LNCAP (cell line): ENCODE results near the gene LRFN5.

Source experiments
- CTCF ChIP-seq: fragments of 450-650 bp; IDR thresholded peaks from 2 replicates; pipeline ENCODE4 v1.5.1; 2017; ENCODE audit warnings: mild to moderate bottlenecking

The LRFN5 gene

DNA sequence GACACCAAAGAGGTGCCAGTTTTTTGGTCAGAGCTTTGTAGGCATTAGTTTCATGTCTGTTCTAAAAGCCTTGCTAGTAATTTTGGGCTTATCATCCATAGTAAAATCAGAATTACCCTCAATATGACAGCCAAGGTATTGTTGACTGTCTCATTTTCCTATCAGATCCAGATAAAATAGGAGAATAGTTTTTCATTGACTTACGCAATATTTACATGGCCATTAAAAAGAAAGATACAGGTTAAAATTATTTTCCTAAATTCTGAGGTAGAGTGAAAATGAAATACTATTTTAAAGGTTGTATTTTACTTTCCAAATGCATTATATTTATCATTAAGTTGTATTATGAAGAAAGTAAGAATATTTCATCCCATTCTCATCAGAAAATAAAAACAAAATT, 203.7 kb downstream of the LRFN5 start:
- TF ChIP-seq CTCF, result no peak

GRCh38 chr14:41817626-41818025, 210.9 kb downstream of the LRFN5 start:
- no peak for TF ChIP-seq CTCF

GRCh38 chr14:41824441-41824840, 217.8 kb downstream of the LRFN5 start:
- TF ChIP-seq CTCF, result no peak

DNA sequence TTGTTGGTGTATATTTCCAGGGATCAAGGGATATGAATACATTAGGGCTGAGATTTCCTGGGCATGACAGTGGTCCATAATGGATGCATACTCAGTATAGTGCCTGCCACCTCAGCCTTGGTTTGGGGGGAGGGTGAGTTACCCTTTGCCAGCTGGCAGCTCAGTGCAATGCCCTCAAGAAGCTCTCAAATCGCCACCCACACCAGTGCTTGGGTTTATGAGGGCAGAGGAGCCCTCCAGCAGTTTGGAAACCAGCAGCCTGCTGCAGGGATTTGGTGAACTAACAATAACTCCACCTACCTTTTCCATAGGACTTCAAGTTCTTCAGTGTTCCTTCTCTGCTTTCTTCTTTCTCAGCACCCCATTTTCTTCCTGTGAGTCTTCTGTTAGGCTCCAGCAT, 218.9 kb downstream of the LRFN5 start:
- TF ChIP-seq CTCF, result no peak

- no peak for TF ChIP-seq CTCF
Observed at GRCh38 chr14:41830714-41831406, 224.2 kb downstream of the LRFN5 start.

DNA sequence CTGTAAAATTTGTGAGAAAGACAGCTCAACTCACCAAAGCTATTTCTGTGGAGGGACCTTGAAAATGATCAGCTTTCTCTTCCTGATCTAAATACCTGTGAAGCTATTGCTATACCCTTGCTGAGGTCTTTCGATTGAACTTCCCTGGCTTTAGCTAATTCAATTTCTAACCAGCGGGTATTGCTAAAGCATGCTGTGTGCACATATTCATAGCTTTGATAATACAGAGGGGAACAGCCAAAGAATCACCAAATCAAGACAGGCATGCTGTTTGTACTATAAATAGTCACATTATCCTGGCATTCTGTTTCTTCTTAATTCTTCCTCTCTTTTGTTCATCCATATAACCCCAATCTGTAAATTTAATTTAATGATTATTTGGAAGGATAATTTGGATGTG, 233.0 kb downstream of the LRFN5 start:
- TF ChIP-seq CTCF, result no peak

GRCh38 chr14:41859336-41859735, 252.7 kb downstream of the LRFN5 start:
- no peak for TF ChIP-seq CTCF

GRCh38 chr14:41860586-41860985, 253.9 kb downstream of the LRFN5 start:
- no peak for TF ChIP-seq CTCF
